HG03135 (cell line): ENCODE results near the gene TMEM222.
"Not testable (repeated sequence)": the region's sequence is repeated elsewhere in the genome, so short reads cannot be mapped to it uniquely, and the experiment has no call there.

Experiments used
- ATAC-seq: cut with Tn5 transposase; IDR thresholded peaks from one replicate; pipeline ENCODE4 v1.9.1; 2021; ENCODE audit warnings: mild to moderate bottlenecking, moderate library complexity; ENCODE audit not compliant: unreplicated experiment

TMEM222 gene

GRCh38 chr1:27321813-27322568 lies at the start of gene TMEM222:
Gene TMEM222, plus strand, starts transcription at chr1:27322163. Its CDS starts 35 bp downstream, at chr1:27322198.
- peak; percentile 95 for ATAC-seq

DNA sequence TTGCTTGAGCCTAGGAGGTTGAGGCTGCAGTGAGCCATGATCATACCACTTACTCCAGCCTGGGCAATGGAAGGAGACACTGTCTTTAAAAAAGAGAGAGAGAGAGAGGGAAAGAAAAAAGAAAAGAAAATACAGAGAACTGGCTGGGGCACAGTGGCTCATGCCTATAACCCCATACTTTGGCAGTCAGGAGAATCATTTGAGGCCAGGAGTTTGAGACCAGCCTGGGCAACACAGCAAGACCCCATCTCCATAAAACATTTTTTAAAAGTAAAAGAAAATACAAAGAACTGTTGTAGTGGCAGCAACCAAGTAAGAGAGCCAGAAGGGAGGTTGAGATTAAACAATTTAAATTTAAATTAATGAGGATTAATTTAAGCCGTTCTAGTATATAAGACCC lies 47.8 kb upstream of the TMEM222 start:
- ATAC-seq = no peak

- ATAC-seq = no peak
Measured at GRCh38 chr1:27275696-27276095, 46.3 kb upstream of the TMEM222 start.

GRCh38 chr1:27284425-27285273 lies 37.3 kb upstream of the TMEM222 start:
- no peak for ATAC-seq

GRCh38 chr1:27285274-27285660 lies 36.7 kb upstream of the TMEM222 start:
- no peak for ATAC-seq

GRCh38 chr1:27285821-27286220 lies 36.1 kb upstream of the TMEM222 start:
- not testable (repeated sequence) for ATAC-seq

DNA sequence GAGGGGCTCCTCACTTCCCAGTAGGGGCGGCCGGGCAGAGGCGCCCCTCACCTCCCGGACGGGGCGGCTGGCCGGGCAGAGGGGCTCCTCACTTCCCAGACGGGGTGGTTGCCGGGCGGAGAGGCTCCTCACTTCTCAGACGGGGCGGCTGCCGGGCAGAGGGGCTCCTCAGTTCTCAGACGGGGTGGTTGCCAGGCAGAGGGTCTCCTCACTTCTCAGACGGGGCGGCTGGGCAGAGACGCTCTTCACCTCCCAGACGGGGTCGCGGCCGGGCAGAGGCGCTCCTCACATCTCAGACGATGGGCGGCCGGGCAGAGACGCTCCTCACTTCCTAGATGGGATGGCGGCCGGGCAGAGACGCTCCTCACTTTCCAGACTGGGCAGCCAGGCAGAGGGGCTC lies 32.8 kb upstream of the TMEM222 start:
- not testable (repeated sequence) for ATAC-seq

DNA sequence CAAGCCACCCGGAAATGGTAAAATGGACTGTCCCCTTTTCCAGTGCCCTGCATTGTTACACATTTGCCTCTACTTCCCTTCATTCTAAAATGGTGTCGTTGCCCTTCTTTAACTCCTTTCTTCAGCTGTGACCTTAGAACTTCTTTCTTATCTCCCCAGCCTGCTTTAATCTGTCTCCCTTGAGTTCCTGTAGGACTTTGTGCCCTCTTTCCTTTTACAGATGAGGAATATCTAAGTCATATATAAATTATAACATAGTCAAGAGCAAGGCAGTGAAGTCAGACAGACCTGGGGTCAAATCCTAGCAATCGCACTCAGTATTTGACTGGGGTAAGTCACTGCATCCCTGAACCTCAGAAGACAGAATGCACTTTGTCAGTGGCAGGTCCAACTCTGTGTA lies 31.4 kb upstream of the TMEM222 start:
- ATAC-seq = no peak

DNA sequence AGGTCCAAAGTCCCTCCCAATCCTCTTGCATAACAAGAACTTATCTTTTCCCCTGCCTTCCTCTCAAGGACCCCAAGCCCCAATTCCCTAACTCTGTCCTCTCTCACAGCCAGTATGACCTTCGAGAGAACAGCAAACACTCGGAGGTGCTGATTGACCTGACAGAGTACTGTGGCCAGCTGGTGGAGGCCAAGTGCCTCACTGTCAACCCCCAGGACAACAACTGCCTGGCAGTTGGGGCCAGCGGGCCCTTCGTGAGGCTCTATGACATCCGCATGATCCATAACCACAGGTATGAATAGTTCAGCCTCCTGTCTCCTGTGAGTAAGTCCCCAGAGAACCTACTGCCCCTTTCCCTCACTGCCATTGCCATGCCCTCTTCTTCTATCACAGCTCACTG lies 29.9 kb upstream of the TMEM222 start:
- ATAC-seq = no peak

GRCh38 chr1:27293915-27294314 lies 28.0 kb upstream of the TMEM222 start:
- no peak for ATAC-seq

DNA sequence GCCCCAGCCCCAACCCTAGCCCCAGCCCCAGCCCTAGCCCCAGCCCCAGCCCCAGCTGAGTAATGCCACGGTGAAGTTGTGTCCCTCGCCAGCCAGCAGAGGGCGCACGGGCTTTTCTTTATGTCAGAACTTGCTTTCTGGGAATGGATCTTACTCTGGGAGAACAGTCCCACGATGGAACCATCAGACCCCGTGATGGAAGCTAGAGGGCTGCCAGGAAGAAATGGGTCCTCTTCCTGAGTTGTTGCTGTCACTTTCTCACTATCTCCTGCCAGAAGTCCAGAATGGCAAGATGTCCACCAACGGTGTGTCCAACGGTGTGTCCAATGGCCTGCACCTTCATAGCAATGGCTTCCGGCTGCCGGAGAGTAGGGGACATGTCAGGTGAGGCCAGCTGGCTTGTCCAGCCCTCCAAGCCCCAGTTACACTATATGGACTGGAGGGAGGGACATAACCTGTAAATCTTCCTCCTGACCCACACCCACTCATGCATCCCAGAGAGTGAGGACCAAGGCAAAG lies 25.1 kb upstream of the TMEM222 start:
- no peak for ATAC-seq

DNA sequence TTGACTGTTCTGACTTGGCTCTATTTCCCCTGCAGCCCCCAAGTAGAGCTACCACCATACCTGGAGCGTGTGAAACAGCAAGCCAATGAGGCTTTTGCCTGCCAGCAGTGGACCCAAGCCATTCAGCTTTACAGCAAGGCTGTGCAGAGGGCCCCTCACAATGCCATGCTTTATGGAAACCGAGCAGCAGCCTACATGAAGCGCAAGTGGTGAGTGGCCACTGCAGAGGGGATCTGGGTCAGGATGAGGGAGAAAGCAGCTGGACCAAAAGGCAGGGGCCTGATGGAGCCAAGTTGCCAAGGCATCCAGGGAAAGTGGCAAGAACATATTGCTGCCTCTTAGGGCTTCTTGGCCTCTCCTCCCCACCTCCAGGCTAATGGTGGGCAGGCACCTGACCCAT lies 24.1 kb upstream of the TMEM222 start:
- no peak for ATAC-seq

- ATAC-seq = no peak
Measured at GRCh38 chr1:27298632-27299384, 23.2 kb upstream of the TMEM222 start.

DNA sequence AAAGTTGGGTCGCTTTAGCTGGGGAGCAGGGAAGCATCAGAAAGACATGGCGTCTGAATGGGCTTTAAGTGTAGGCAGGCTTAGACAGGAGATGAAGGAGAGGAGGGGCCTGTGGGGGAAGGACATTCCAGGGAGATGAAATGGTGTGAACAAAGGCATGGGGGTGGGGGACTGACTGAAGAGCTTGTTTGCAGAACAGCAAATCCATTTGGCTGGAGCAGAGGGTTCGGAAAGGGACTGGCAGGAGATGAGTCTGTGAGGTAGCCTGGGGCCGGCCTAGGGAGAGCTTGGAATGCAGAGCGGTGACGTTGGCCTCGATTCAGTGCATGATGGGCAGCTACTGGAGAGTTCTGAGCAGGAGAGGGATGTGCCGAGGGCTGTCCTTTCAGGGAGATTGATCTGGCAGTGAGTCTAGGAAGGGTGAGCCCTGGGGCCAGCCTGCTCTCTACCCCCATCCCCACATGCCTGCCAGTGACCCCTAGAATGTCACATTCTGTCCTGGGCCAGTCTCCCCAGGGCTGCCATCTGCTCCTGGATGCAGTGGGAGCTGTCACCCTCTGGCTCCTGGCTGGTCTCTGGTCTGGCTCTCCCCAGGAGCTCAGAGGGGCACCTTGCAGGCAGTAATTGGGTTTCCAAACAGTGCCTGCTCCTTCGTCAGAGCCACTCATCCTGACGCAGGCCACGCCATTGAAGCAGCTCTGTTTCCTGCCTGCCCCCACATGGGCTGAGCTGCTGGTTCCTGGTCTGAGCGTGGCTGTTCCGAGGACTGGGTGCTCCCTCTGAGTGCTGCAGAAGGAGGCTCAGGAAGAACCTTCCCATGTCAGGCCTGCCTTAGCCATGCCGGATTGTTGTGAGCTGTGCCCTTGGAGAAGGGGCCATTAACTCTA lies 22.3 kb upstream of the TMEM222 start:
- ATAC-seq = no peak

- peak; percentile 54 for ATAC-seq
Measured at GRCh38 chr1:27300341-27301051, 21.5 kb upstream of the TMEM222 start.

DNA sequence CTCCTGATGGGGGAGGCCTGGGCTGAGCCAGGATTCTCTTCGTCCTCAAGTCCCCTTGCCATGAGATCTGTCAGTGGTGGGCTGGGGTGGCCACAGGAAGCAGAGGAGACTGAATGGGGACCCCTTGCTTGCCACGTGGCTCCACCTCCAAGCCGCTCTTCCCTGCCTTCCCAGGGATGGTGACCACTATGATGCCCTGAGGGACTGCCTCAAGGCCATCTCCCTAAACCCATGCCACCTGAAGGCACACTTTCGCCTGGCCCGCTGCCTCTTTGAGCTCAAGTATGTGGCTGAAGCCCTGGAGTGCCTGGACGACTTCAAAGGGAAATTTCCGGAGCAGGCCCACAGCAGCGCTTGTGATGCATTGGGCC lies 20.9 kb upstream of the TMEM222 start:
- no peak for ATAC-seq

- no peak for ATAC-seq
Measured at GRCh38 chr1:27301582-27302199, 20.3 kb upstream of the TMEM222 start.

DNA sequence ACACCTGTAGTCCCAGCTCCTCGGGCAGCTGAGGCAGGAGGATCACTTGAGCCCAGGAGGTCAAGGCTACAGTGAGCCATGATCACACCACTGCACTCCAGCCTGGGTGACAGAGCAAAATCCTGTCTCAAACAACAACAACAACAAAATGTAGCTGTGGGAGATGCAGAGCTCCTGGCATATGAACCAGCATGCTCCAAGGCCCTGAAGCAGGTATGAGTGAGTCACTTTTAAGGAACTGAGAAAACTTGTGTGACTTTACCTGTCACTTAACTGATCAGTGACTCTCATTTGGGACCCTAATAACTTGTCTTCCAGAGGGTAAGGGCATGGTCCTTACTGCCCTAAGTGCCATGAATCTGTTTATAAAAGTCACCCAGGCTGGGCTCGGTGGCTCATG lies 19.4 kb upstream of the TMEM222 start:
- ATAC-seq = no peak

GRCh38 chr1:27303509-27303908 lies 18.5 kb upstream of the TMEM222 start:
- ATAC-seq = no peak
